Mucosa of descending colon (tissue), 3 donors: ENCODE measurements around the gene REC114. TPM values are rescaled to one million over a fixed set of nuclear protein-coding genes. Genes with fewer than 3 reads are reported as not detected.
"Not testable (repeated sequence)": the region's sequence is repeated elsewhere in the genome, so short reads cannot be mapped to it uniquely, and the experiment has no call there.

ENCODE experiments used
- ATAC-seq: fragments of 200-7000 bp; cut with Tn5 transposase; one replicate; pipeline ENCODE4 v1.9.1; 2020; ENCODE audit warnings: mild to moderate bottlenecking, moderate library complexity
- DNase-seq, 3 donors: peaks; one replicate each; pipeline ENCODE4 v3.0.0-alpha.2; 2020
- H3K36me3 ChIP-seq: fragments of 200-600 bp; one replicate; pipeline ENCODE4 v1.8.0; 2021; ENCODE audit warnings: low read depth, mild to moderate bottlenecking
- H3K4me1 ChIP-seq: fragments of 200-600 bp; one replicate; pipeline ENCODE4 v1.8.0; 2021; ENCODE audit warnings: low read depth, mild to moderate bottlenecking
- H3K4me3 ChIP-seq: fragments of 200-600 bp; one replicate; pipeline ENCODE4 v1.8.0; 2021; ENCODE audit warnings: mild to moderate bottlenecking
- H3K9me3 ChIP-seq: fragments of 200-600 bp; one replicate; pipeline ENCODE4 v1.8.0; 2021; ENCODE audit warnings: mild to moderate bottlenecking
- CTCF ChIP-seq: fragments of 200-600 bp; IDR thresholded peaks from one replicate; pipeline ENCODE4 v1.8.0; 2022; ENCODE audit warnings: antibody characterized with exemption, mild to moderate bottlenecking
- intact Hi-C, 2 donors: fragments of 100-400 bp; cut with DNase I in 1 of 2; cut with micrococcal nuclease in 1 of 2; formaldehyde crosslinking; loops; one replicate each; pipeline versions ENCODE4 v1.11.0 to v1.11.1; 2022; cut with DNase I, micrococcal nuclease
- total RNA-seq, 3 donors: library from RNA; stranded (reverse); fragmentation: NEBNext Ultra II Directional in 2 of 3; extraction: Animal tissue kit (Norgen Biotek cat#: 25700) in 2 of 3; gene quantifications; one replicate each; pipeline versions ENCODE4 v1.2.1 to v1.2.4, GENCODE V29; 2021 to 2023
- donor health status: DM: no; HTN: no; CAD: no; lungs with moderate emphysema.
- donor health status: DM: no; HTN: no; CAD: no.
- donor health status: DM: no; HTN: yes; CAD: no.

REC114 gene
- total RNA-seq, 3 donors from 2014 or later, result not detected

- Histone ChIP-seq H3K4me3 (no peak overlapping the region), H3K36me3 (no peaks in the 10 kb centered on the region), H3K4me1 (no peaks in the 10 kb centered on the region), H3K9me3 (no peaks in the 10 kb centered on the region)
- no peak for TF ChIP-seq CTCF
- no peak for ATAC-seq
- intact Hi-C loops, result no loop called here
- no peak for DNase-seq
Observed at GRCh38 chr15:73485372-73485771, 42.4 kb downstream of the REC114 start.

DNA sequence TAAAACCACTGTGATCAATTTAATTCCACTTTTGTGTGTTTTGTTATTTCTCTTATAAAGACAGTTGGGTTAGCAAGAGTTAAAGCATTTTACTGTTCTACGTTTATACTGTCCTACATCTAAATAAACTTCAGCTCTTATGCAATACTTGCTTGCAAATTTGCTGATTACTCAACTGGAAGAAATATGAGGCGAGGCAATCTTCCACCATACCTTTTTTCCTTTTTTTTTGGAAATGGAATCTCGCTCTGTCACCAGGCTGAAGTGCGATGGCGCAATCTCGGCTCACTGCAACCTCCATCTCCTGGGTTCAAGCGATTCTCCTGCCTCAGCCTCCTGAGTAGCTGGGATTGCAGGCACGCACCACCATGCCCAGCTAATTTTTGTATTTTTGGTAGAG, 42.9 kb downstream of the REC114 start:
- H3K4me1 ChIP-seq, DNase-seq, H3K9me3 ChIP-seq, intact Hi-C loops, H3K36me3 ChIP-seq, ATAC-seq, H3K4me3 ChIP-seq: not testable (repeated sequence)

DNA sequence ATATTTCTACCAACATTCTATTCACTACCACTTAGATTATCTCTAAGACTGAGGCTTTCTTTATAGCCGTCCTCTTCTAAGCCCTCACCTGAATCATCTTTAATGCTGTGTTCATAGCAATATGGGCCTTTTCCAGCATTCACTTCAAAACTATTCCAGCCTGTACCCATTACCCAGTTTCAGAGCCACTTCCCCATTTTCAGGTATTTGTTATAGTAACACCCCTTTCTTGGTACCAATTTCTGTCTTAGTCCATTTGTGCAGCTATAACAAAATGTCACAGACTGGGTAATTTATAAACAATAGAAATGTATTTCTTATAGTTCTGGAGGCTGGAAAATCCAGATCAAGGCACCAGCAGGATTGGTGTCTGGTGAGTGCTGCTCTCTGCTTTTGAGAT, 45.7 kb downstream of the REC114 start:
- Histone ChIP-seq H3K4me1 (no peaks in the 10 kb centered on the region), H3K36me3 (no peaks in the 10 kb centered on the region), H3K4me3 (no peak overlapping the region), H3K9me3 (no peaks in the 10 kb centered on the region)
- intact Hi-C loops, result no loop called here
- no peak for TF ChIP-seq CTCF
- DNase-seq (no peak), ATAC-seq (no peak)

DNA sequence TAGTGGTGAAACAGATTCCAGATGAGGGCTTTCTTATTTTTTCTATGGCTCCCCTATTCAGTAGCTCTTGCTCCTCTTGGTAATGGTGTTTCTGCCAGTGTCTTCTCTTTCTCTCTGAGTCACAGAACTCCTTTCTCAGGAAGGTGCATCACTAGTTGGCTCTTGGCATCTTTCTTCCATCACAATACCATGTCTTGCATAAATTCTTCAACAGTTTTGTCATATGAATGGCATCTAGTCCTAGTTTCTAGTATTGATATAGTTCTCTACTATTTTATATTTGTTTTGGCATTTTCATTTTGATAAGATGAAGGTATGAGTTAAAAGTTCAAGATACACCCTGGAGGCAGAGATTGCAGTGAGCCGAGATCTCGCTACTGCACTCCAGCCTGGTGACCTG, 51.0 kb downstream of the REC114 start:
- ATAC-seq (no peak), DNase-seq (no peak)
- H3K4me1 ChIP-seq, result no peaks in the 10 kb centered on the region
- H3K36me3 ChIP-seq, result no peaks in the 10 kb centered on the region
- TF ChIP-seq CTCF, result no peak
- no peaks in the 10 kb centered on the region for H3K9me3 ChIP-seq
- no peak overlapping the region for H3K4me3 ChIP-seq
- intact Hi-C loops, result no loop called here

DNA sequence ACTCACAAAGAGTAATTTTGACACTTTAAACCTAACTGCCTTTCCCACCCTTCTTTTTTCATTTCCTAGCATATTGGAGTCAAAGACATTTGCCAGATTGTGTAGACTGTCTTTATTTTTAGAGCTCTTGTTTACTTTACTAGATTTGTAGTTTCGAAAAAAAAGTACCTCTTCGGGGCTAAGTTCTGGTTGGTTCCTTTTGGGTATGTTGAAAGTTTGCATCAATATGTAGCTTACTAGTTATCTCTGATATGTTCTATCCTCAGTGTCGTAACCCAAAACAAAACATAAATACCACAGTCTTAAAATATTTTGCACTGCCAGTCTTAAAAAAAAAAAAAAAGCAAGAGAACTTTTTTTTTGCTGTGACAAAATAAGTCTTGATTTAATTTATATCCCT, 52.2 kb downstream of the REC114 start:
- no peaks in the 10 kb centered on the region for H3K9me3 ChIP-seq
- H3K36me3 ChIP-seq, result no peaks in the 10 kb centered on the region
- H3K4me1 ChIP-seq, result no peaks in the 10 kb centered on the region
- H3K4me3 ChIP-seq, result no peak overlapping the region
- TF ChIP-seq CTCF, result no peak
- ATAC-seq, result no peak
- no peak for DNase-seq
- intact Hi-C loops, result no loop called here

GRCh38 chr15:73500696-73501095, 57.7 kb downstream of the REC114 start:
- Histone ChIP-seq H3K4me1 (no peaks in the 10 kb centered on the region), H3K36me3 (no peaks in the 10 kb centered on the region), H3K9me3 (no peaks in the 10 kb centered on the region), H3K4me3 (no peak overlapping the region)
- ATAC-seq, result no peak
- DNase-seq, result no peak
- TF ChIP-seq CTCF, result no peak
- intact Hi-C loops, result no loop called here
